GM23338 (cell line): ENCODE measurements around the gene MAD1L1. TPM values are rescaled to one million over a fixed set of nuclear protein-coding genes. Genes with fewer than 3 reads are reported as not detected.

Source experiments
- ATAC-seq: fragments of 200-7000 bp; cut with Tn5 transposase; 3 replicates; pipeline ENCODE4 v1.9.1; 2020
- DNase-seq: peaks from one replicate; pipeline ENCODE4 v3.0.0-alpha.2; 2015; ENCODE audit warnings: low spot score
- H2AFZ ChIP-seq: fragments of 200-600 bp; sonication (generic); 2 replicates; pipeline ENCODE4 v1.8.0; 2016; ENCODE audit warnings: antibody characterized with exemption, mild to moderate bottlenecking, moderate library complexity
- H3F3A ChIP-seq: fragments of 200-600 bp; sonication (generic); replicated peaks from 2 replicates; pipeline ENCODE4 v1.8.0; 2017; ENCODE audit warnings: antibody characterized with exemption, mixed run types, low read depth
- H3K27ac ChIP-seq: fragments of 200-600 bp; sonication (generic); 2 replicates; pipeline ENCODE4 v1.6.1; 2016; ENCODE audit warnings: low read depth
- H3K27me3 ChIP-seq: fragments of 200-600 bp; sonication (generic); 2 replicates; pipeline ENCODE4 v1.8.0; 2016; ENCODE audit warnings: mild to moderate bottlenecking, mixed run types, moderate library complexity; ENCODE audit not compliant: insufficient read depth
- H3K36me3 ChIP-seq: fragments of 200-600 bp; sonication (generic); 2 replicates; pipeline ENCODE4 v1.8.0; 2016; ENCODE audit warnings: mild to moderate bottlenecking; ENCODE audit not compliant: insufficient read depth
- H3K4me1 ChIP-seq: fragments of 200-600 bp; sonication (generic); 2 replicates; pipeline ENCODE4 v1.8.0; 2016; ENCODE audit warnings: mild to moderate bottlenecking, moderate library complexity; ENCODE audit not compliant: insufficient read depth
- H3K4me2 ChIP-seq: fragments of 200-600 bp; sonication (generic); 2 replicates; pipeline ENCODE4 v1.7.1; 2017; ENCODE audit warnings: mixed run types
- H3K4me3 ChIP-seq: fragments of 200-600 bp; sonication (generic); 2 replicates; pipeline ENCODE4 v1.6.1; 2016; ENCODE audit warnings: mixed run types
- H3K79me2 ChIP-seq: fragments of 200-600 bp; sonication (generic); replicated peaks from 2 replicates; pipeline ENCODE4 v1.8.0; 2017; ENCODE audit warnings: mild to moderate bottlenecking; ENCODE audit not compliant: insufficient read depth
- H3K9me2 ChIP-seq: fragments of 200-600 bp; sonication (generic); 2 replicates; pipeline ENCODE4 v1.8.0; 2017; ENCODE audit not compliant: insufficient read depth
- H4K20me1 ChIP-seq: fragments of 200-600 bp; sonication (generic); replicated peaks from 2 replicates; pipeline ENCODE4 v1.8.0; 2017; ENCODE audit warnings: mild to moderate bottlenecking; ENCODE audit not compliant: insufficient read depth
- H3K27ac Mint-ChIP-seq: 2 replicates; pipeline ENCODE4 v1.8.0; 2020; ENCODE audit warnings: inconsistent platforms, mild to moderate bottlenecking, moderate library complexity, mixed read lengths
- H3K27me3 Mint-ChIP-seq: 3 replicates; pipeline ENCODE4 v1.8.0; 2022; ENCODE audit warnings: low read depth, mild to moderate bottlenecking, moderate library complexity, mixed read lengths, inconsistent platforms; ENCODE audit not compliant: insufficient read depth, poor library complexity
- H3K36me3 Mint-ChIP-seq: 3 replicates; pipeline ENCODE4 v1.8.0; 2021; ENCODE audit warnings: low read depth, mild to moderate bottlenecking, inconsistent platforms, moderate library complexity, mixed read lengths
- H3K4me1 Mint-ChIP-seq: 3 replicates; pipeline ENCODE4 v1.8.0; 2020; ENCODE audit warnings: mild to moderate bottlenecking, inconsistent platforms, mixed read lengths
- H3K4me3 Mint-ChIP-seq: 3 replicates; pipeline ENCODE4 v1.8.0; 2021; ENCODE audit warnings: moderate library complexity, mild to moderate bottlenecking, inconsistent platforms, mixed read lengths
- H3K9me3 Mint-ChIP-seq: 3 replicates; pipeline ENCODE4 v1.8.0; 2020; ENCODE audit warnings: moderate library complexity, mild to moderate bottlenecking, inconsistent platforms, mixed read lengths
- CREB1 ChIP-seq: fragments of 250-450 bp; sonication (Bioruptor Pico); IDR thresholded peaks from 2 replicates; pipeline ENCODE4 v1.5.0; 2020; ENCODE audit warnings: low read depth, mild to moderate bottlenecking, moderate library complexity
- ETS1 ChIP-seq: IDR thresholded peaks from 2 replicates; pipeline ENCODE4 v1.6.1; 2016; ENCODE audit warnings: antibody characterized with exemption
- EZH2 ChIP-seq: fragments of 200-600 bp; sonication (generic); IDR thresholded peaks from one replicate; pipeline ENCODE4 v1.8.0; 2017; ENCODE audit warnings: antibody characterized with exemption, mild to moderate bottlenecking, low read depth; ENCODE audit not compliant: unreplicated experiment
- EZH2phosphoT487 ChIP-seq: fragments of 200-600 bp; sonication (generic); IDR thresholded peaks from one replicate; pipeline ENCODE4 v1.8.1; 2018; ENCODE audit warnings: antibody characterized with exemption; ENCODE audit not compliant: unreplicated experiment
- JUNB ChIP-seq: IDR thresholded peaks from one replicate; pipeline ENCODE4 v1.6.1; 2016; ENCODE audit warnings: antibody characterized with exemption; ENCODE audit not compliant: unreplicated experiment
- NANOG ChIP-seq: IDR thresholded peaks from 2 replicates; pipeline ENCODE4 v1.6.1; 2016; ENCODE audit warnings: antibody characterized with exemption, borderline replicate concordance
- POLR2AphosphoS5 ChIP-seq: IDR thresholded peaks from 2 replicates; pipeline ENCODE4 v1.6.1; 2016; ENCODE audit warnings: antibody characterized with exemption, low read depth
- ZNF114 ChIP-seq: fragments of 250-450 bp; sonication (Bioruptor Pico); IDR thresholded peaks from 2 replicates; pipeline ENCODE4 v1.5.0; 2020; ENCODE audit warnings: mild to moderate bottlenecking, moderate library complexity
- ZNF331 ChIP-seq: fragments of 250-450 bp; sonication (Bioruptor Pico); IDR thresholded peaks from 2 replicates; pipeline ENCODE4 v1.5.0; 2020; ENCODE audit warnings: low read depth, mild to moderate bottlenecking, moderate library complexity
- ZNF462 ChIP-seq: fragments of 250-450 bp; sonication (Bioruptor Pico); IDR thresholded peaks from 2 replicates; pipeline ENCODE4 v1.5.0; 2020; ENCODE audit warnings: mild to moderate bottlenecking, moderate library complexity
- polyA plus RNA-seq: library from polyadenylated mRNA; unstranded; fragments of >200 nt; fragmentation: Nextera tagmentation; extraction: Ambion mirVana; gene quantifications from 2 replicates; pipeline ENCODE4 v1.2.1, GENCODE V29; 2016
- total RNA-seq: library from RNA; depleted of rRNA; stranded (reverse); fragments of >200 nt; shearing (Covaris generic); gene quantifications from 2 replicates; pipeline ENCODE4 v1.2.3, GENCODE V29; 2014
- TF ChIP-seq, protein P1 (sequence below): IDR thresholded peaks from one replicate; pipeline ENCODE4 v1.6.1; 2018; ENCODE audit warnings: antibody characterized with exemption; ENCODE audit not compliant: unreplicated experiment

Gene MAD1L1
- total and polyA plus RNA-seq, 2 experiments from 2014 or later = 40.3 to 59.3 TPM

DNA sequence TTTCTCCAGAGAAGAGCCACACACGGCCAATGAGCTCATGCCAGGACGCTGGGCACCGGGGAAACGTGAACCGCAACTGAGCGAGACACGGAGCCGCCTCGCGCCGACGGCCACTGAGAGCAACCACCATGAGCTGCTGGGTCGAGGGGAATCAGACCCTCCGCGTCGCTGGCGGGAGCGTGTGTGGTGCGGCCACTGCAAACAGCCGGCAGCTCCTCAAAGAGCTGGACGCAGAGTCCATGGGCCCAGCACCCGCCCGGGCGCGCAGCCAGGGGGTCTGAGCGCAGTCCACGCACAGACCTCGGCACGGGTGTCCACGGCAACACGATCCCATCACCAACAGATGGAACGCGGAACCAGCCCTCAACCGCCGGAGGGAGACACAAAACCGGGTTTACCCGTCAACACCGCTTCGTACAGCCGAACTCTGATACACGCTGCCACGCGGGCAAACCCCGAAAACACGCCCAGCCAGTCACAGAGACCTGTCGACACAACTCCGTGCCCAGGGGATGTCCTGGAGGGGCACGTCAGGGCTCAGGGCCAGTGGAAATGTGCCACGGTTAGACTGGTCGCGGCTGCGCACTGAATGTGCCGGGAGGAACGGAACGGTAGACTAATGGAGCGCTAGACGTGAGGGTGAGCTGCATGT, 415.6 kb downstream of the MAD1L1 start:
- peaks cover 14% of the 10 kb centered on the region for H3K27me3 Mint-ChIP-seq
- H3K36me3 Mint-ChIP-seq = no peaks in the 10 kb centered on the region
- no peak overlapping the region for H3K27ac Mint-ChIP-seq

More for the DNA sequence above, 415.6 kb downstream of the MAD1L1 start:
- ATAC-seq = no peak
- no peak overlapping the region for H3K4me2 ChIP-seq
- no peaks in the 10 kb centered on the region for H3F3A ChIP-seq
- H3K27ac ChIP-seq = no peak overlapping the region
- H3K9me3 Mint-ChIP-seq = no peaks in the 10 kb centered on the region
- no peaks in the 10 kb centered on the region for H3K79me2 ChIP-seq
- no peak for DNase-seq
- H3K36me3 ChIP-seq = no peaks in the 10 kb centered on the region
- no peak overlapping the region for H3K4me3 ChIP-seq
- peaks cover 12% of the 10 kb centered on the region; the same call in 2 of the 3 replicates for H3K4me1 Mint-ChIP-seq
- TF ChIP-seq ETS1 (no peak), EZH2 (no peak), POLR2AphosphoS5 (no peak), ZNF462 (CRISPR knock-in tag) (no peak), EZH2phosphoT487 (no peak), JUNB (no peak), ZNF331 (CRISPR knock-in tag) (no peak), NANOG (no peak), CREB1 (CRISPR knock-in tag) (no peak), ZNF114 (no peak)
- TF ChIP-seq, protein P1, sequence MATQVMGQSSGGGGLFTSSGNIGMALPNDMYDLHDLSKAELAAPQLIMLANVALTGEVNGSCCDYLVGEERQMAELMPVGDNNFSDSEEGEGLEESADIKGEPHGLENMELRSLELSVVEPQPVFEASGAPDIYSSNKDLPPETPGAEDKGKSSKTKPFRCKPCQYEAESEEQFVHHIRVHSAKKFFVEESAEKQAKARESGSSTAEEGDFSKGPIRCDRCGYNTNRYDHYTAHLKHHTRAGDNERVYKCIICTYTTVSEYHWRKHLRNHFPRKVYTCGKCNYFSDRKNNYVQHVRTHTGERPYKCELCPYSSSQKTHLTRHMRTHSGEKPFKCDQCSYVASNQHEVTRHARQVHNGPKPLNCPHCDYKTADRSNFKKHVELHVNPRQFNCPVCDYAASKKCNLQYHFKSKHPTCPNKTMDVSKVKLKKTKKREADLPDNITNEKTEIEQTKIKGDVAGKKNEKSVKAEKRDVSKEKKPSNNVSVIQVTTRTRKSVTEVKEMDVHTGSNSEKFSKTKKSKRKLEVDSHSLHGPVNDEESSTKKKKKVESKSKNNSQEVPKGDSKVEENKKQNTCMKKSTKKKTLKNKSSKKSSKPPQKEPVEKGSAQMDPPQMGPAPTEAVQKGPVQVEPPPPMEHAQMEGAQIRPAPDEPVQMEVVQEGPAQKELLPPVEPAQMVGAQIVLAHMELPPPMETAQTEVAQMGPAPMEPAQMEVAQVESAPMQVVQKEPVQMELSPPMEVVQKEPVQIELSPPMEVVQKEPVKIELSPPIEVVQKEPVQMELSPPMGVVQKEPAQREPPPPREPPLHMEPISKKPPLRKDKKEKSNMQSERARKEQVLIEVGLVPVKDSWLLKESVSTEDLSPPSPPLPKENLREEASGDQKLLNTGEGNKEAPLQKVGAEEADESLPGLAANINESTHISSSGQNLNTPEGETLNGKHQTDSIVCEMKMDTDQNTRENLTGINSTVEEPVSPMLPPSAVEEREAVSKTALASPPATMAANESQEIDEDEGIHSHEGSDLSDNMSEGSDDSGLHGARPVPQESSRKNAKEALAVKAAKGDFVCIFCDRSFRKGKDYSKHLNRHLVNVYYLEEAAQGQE = no peak
- no peak overlapping the region for H2AFZ ChIP-seq
- H3K27me3 ChIP-seq = no peaks in the 10 kb centered on the region
- no peaks in the 10 kb centered on the region for H4K20me1 ChIP-seq
- H3K9me2 ChIP-seq = no peaks in the 10 kb centered on the region
- no peaks in the 10 kb centered on the region for H3K4me1 ChIP-seq
- H3K4me3 Mint-ChIP-seq = no peak overlapping the region
